Stimulated activated CD8-positive, alpha-beta memory T cell treated with anti-CD3 and anti-CD28 coated beads, Interleukin-12 subunit alpha, Interleukin-12 subunit beta, amount 100 ng/mL, for 1 hour (primary cell): ENCODE data around the gene CTSA.
"Not testable (repeated sequence)": the region's sequence is repeated elsewhere in the genome, so short reads cannot be mapped to it uniquely, and the experiment has no call there.

ENCODE experiments used
- DNase-seq: peaks from one replicate; pipeline ENCODE4 v3.0.0-alpha.2; 2020; ENCODE audit warnings: low read depth

The CTSA gene

GRCh38 chr20:45867136-45867818 lies 23.9 kb upstream of the CTSA start:
- DNase-seq: no peak

- no peak for DNase-seq
Observed at GRCh38 chr20:45867819-45868176, 23.3 kb upstream of the CTSA start.

GRCh38 chr20:45872626-45873025 lies 18.5 kb upstream of the CTSA start:
- no peak for DNase-seq

DNA sequence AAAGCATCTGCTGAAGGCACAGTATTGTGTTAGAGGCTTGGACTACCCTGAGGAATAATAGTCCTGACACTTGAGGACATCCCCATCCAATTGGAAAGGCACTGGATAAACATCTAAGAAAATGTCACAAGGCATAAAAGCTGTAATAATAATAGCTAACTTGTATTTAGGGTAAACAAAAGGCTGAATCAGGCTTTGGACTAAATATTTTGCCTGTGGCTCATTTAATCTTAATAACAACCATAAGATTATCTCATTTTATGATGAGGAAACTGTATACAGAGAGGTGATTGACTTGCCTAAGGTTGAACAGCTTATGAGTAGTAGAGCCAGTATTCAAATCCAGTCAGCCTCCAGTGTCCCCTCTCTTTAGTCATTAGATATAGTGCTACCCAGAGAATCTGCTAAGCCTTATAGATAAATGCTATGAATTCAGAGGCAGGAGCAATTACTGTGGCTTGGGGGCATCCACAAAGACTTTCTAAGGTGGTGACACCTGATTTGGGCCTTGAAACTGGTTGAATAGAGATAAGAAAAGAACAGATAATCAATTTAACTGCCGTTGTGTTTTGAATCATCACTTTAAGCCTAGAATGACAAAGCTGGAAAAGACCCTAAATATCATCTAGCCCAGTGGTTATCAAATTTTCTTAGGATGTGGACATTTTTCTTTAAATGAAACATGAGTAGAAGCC lies 17.6 kb upstream of the CTSA start:
- DNase-seq: no peak

DNA sequence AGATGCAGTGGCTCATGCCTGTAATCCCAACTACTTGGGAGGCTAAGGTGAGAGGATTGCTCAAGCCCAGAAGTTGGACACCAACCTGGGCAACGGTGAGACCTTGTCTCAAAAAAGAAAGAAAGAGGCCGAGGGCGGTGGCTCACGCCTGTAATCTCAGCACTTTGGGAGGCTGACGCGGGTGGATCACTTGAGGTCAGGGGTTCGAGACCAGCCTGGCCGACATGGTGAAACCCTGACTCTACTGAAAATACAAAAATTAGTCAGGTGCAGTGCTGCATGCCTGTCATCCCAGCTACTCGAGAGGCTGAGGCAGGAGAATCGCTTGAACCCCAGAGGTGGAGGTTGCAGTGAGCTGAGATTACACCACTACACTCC lies 17.0 kb upstream of the CTSA start:
- DNase-seq: not testable (repeated sequence)

DNA sequence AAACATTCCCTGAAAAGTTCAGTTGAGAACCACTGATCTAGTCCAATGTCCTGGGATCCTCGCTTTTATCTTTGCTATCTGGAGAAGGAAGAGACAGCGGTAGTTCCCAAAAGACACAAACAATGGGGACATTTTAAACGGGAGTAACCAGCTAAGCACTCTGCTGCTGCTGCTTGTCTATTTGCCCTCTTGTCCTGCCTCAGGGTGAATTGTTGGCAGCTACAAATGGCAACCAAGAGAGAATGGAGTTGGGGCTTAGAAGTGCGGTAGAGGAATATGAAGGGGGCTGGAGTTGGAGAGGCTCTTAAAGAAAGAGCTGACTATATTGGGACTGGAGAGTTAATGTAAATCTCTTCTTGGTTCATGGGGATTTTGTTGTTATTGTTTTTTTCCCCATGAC lies 16.6 kb upstream of the CTSA start:
- DNase-seq: no peak

- no peak for DNase-seq
Observed at GRCh38 chr20:45878076-45878761, 12.9 kb upstream of the CTSA start.

- peak; percentile 97 for DNase-seq
Observed at GRCh38 chr20:45880988-45881788, 9.9 kb upstream of the CTSA start, which contains the start of gene ZSWIM1. Gene ZSWIM1 (plus strand): TSS chr20:45881227. CDS start chr20:45882593, 1,366 bp downstream.

DNA sequence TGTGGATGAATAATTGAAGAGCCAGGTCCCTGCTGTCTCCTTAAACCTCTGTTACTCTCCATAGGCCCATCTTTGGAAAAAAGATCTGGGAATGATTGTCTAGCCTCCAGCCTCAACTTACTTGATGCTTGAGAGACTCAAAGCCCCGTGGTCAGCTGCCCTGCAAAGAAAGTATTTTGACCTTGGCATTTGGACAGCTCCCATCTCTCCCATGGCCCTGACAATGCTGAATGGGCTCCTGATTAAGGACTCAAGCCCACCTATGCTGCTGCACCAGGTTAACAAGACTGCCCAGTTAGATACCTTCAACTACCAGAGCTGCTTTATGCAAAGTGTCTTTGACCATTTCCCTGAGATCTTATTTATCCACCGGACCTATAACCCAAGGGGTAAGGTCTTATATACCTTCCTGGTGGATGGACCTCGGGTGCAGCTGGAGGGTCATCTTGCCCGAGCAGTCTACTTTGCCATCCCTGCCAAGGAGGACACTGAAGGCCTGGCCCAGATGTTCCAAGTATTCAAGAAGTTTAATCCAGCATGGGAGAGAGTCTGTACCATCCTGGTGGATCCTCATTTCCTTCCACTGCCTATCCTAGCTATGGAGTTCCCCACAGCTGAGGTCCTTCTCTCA lies 8.6 kb upstream of the CTSA start:
- no peak for DNase-seq

GRCh38 chr20:45883100-45883469 lies 8.1 kb upstream of the CTSA start:
- no peak for DNase-seq

DNA sequence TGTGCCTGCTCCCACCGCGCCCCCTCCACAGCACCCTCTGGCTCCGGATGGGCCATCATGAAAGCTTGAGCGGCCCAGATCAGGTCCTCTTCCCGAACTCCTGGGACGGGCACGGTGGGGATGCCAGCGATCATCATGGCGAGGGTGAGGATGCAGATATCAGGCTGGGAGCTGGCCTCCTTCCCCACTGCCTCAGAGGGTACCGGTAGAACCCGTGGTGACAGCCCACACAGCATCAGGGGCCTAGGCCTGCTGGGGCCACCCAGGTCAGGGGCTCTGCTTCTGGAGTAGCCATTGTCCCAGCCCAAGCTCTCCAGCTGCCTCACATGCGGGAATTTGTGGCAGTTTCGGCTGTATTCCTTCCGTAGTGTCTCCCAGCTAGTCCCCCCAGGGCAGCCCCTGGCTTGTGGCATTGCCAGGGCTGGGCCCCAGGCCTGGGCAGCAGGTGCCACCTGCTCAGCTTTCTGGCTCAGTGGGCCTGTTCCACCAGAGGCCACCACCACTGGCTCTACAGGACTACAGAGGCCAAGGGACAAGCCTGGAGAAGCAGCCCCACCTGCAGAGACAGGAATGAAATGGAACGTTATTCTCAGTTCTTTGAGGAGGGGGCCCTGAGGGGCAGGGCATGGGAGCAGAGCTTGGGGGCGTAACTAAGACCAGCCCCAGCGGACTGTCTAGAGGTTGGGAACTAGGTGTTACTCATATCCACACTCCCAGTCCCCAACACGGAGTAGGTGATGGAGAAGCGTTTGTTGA lies 4.4 kb upstream of the CTSA start:
- DNase-seq: no peak

GRCh38 chr20:45887346-45887715 lies 3.8 kb upstream of the CTSA start, which contains the start of gene SPATA25:
Gene SPATA25 (minus strand): TSS chr20:45887622. CDS start chr20:45887590, 32 bp downstream.
- DNase-seq: no peak

DNA sequence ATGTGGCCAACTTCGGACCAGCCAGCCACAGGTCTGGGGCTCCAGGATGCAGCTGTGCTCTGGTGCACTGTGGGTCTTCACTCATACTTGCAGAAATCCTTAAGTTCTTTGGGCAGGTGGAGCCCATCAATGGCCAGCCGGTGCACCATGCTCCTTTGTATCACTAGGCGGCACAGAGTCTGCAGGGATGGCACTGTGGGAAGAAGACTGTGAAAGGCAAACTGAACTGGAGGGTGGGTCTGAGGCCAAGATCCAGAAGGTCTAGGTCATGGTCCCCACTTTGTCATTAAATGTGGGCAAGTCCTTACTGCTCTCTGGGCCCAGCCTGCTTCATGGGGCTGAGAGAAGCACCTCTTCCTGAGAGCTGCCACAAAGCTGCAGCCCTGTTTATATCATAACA lies 2.5 kb upstream of the CTSA start:
- DNase-seq: no peak

DNA sequence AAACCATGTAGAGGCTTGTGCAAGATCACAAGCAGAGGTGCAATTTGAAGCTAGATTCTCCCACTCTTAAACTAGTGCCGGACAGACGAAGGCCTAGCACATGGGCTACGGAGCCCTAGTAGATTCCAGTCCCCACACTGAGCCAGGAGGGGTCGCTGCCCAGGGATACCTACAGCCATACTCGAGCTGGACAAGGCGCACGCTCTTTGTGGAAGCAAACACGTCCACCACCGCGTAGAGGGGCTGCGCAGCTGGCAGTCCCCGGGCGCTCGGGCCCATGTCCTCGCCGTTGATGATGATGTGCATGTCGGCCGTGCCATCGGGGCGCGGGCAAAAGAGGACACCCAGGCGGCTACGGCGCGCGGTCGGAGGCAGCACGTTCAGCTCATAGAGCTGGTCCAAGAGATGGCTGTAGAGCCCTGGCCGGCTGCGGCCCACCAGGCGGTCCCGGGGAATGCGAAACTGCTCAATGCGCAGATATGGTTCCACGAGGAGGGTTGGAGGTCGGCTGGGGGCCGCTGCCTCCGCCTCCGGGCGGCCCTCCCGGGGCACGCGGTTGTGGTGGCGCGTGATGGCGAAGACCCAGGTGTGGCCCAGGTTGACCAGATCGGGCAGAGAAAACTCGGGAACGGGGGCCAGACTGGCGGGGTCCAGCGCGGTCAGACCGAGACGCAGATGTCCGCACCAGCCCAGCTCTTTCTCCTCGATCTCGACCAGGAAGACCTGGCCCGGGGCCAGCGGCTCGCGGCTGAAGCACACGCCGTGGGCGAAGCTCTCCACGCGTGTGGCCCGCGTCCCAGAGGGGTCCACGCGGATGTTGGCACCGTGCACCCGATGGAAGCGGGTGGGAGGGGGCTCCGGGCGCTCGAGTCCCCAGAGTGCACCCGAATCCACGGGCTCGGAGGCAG lies 804 bp upstream of the CTSA start:
- DNase-seq: peak; percentile 19

GRCh38 chr20:45892049-45892825 lies 1.1 kb downstream of the CTSA start:
- no peak for DNase-seq

DNA sequence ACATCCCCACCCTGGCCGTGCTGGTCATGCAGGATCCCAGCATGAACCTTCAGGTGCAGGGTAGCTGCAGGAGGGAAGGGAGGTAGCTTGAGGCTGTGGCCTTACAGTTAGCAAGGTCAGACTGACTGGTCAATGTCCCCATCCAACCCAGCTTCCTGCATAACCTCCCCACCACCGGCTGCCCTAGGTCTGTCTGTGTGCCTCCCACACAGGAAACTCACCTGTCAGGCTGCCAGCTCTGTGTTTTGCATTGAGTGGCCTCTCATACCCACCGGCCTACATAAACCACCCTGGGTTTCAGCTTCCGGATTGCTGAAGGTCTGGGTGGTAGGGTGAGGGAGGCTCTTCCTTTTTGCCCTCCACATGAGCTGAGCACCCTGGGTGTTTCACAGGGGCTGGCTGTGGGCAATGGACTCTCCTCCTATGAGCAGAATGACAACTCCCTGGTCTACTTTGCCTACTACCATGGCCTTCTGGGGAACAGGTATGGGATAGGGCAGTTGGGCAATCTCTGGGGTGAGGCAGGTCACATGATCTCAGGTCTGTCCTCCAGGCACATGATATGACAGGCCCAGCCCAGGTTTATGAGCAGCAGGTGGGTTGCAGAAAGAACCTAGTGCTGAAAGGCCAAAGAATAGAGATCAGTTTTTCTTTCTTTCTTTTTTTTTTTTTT lies 1.8 kb downstream of the CTSA start:
- no peak for DNase-seq

DNA sequence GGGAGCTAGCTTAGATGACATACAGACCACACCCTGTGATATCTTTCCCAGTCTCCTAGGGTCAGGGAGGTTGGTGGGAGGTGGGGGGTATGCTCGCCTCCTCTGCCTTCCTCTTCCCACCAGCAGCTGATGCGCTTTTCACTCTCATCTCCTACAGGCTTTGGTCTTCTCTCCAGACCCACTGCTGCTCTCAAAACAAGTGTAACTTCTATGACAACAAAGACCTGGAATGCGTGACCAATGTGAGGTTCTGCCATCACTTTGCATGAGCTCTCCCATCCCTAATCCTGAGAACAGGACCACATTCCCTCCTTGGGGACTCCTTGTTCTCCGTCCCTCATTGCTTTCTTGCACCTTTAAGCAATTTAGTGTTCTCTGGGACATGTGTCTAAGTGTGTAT lies 2.7 kb downstream of the CTSA start:
- DNase-seq: no peak

DNA sequence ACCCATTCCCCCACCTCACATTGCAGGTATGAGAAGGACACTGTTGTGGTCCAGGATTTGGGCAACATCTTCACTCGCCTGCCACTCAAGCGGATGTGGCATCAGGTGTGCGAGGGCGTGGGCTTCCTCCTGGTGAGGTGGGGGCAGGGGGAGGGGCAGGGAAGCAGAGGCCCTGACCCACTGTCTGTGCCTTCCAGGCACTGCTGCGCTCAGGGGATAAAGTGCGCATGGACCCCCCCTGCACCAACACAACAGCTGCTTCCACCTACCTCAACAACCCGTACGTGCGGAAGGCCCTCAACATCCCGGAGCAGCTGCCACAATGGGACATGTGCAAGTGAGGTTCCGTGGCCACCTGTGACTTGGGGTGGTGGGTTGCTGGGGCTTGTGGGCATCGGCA lies 3.7 kb downstream of the CTSA start:
- DNase-seq: no peak

- DNase-seq: no peak
Observed at GRCh38 chr20:45896641-45897161, 5.6 kb downstream of the CTSA start.
